Neural cell (in vitro differentiated cells): ENCODE measurements around the gene SGMS2. TPM values are rescaled to one million over a fixed set of nuclear protein-coding genes. Genes with fewer than 3 reads are reported as not detected.

Experiments used
- H2AFZ ChIP-seq: fragments of 200-600, 300-800 bp; sonication (generic), shearing (Covaris generic); 2 replicates; pipeline ENCODE4 v1.6.0; 2014; ENCODE audit warnings: low read depth, mild to moderate bottlenecking, antibody characterized with exemption, low read length, moderate library complexity
- H3F3A ChIP-seq: fragments of 200-600 bp; shearing (Covaris generic); 2 replicates; pipeline ENCODE4 v1.6.1; 2016; ENCODE audit warnings: mild to moderate bottlenecking, moderate library complexity, mixed read lengths, antibody characterized with exemption, low read length; ENCODE audit not compliant: insufficient read depth, poor library complexity, severe bottlenecking
- H3K27ac ChIP-seq: fragments of 200-600, 300-800 bp; sonication (generic), shearing (Covaris generic); 2 replicates; pipeline ENCODE4 v1.5.1; 2014; ENCODE audit warnings: mild to moderate bottlenecking, low read length, moderate library complexity
- H3K27me3 ChIP-seq: fragments of 300-800, 200-600 bp; sonication (generic), shearing (Covaris generic); 2 replicates; pipeline ENCODE4 v1.6.0; 2014; ENCODE audit warnings: mild to moderate bottlenecking, low read depth, low read length, moderate library complexity; ENCODE audit not compliant: insufficient read depth
- H3K36me3 ChIP-seq: fragments of 300-800, 200-600 bp; sonication (generic), shearing (Covaris generic); 2 replicates; pipeline ENCODE4 v1.5.1; 2014; ENCODE audit warnings: mild to moderate bottlenecking, antibody characterized with exemption, low read length, moderate library complexity; ENCODE audit not compliant: insufficient read depth
- H3K4me2 ChIP-seq: fragments of 300-800, 200-600 bp; sonication (generic), shearing (Covaris generic); 2 replicates; pipeline ENCODE4 v1.6.0; 2014; ENCODE audit warnings: mild to moderate bottlenecking, low read length
- H3K4me3 ChIP-seq: fragments of 300-800, 200-600 bp; sonication (generic), shearing (Covaris generic); 2 replicates; pipeline ENCODE4 v1.5.1; 2014; ENCODE audit warnings: mild to moderate bottlenecking, low read length, moderate library complexity
- H3K79me2 ChIP-seq: fragments of 200-600 bp; shearing (Covaris generic); replicated peaks from 2 replicates; pipeline ENCODE4 v1.6.0; 2014; ENCODE audit warnings: mild to moderate bottlenecking, low read length, moderate library complexity; ENCODE audit not compliant: insufficient read depth
- H3K9ac ChIP-seq: fragments of 300-800, 200-600 bp; sonication (generic), shearing (Covaris generic); 2 replicates; pipeline ENCODE4 v1.6.1; 2016; ENCODE audit warnings: mild to moderate bottlenecking, low read length, mixed read lengths
- H3K9me2 ChIP-seq: fragments of 200-600 bp; shearing (Covaris generic); 2 replicates; pipeline ENCODE4 v1.6.1; 2016; ENCODE audit warnings: mild to moderate bottlenecking, low read length, mixed read lengths; ENCODE audit not compliant: insufficient read depth
- H3K9me3 ChIP-seq: fragments of 200-600, 300-800 bp; sonication (generic), shearing (Covaris generic); 2 replicates; pipeline ENCODE4 v1.6.1; 2016; ENCODE audit warnings: mild to moderate bottlenecking, mixed run types, low read length, moderate library complexity, mixed read lengths
- H4K20me1 ChIP-seq: fragments of 200-600 bp; shearing (Covaris generic); 2 replicates; pipeline ENCODE4 v1.6.1; 2016; ENCODE audit warnings: mild to moderate bottlenecking, mixed run types; ENCODE audit not compliant: insufficient read depth
- CTCF ChIP-seq: fragments of 450-650 bp; IDR thresholded peaks from 2 replicates; pipeline ENCODE4 v1.5.1; 2014; ENCODE audit warnings: antibody characterized with exemption, mild to moderate bottlenecking, moderate library complexity; ENCODE audit not compliant: poor library complexity, severe bottlenecking
- EP300 ChIP-seq: fragments of 450-650 bp; conservative IDR thresholded peaks from 2 replicates; pipeline ENCODE4 v1.6.1; 2014; ENCODE audit warnings: antibody characterized with exemption, mild to moderate bottlenecking, moderate library complexity; ENCODE audit not compliant: poor library complexity, severe bottlenecking
- EZH2 ChIP-seq: fragments of 200-600, 300-800 bp; shearing (Covaris generic), sonication (generic); IDR thresholded peaks from 2 replicates; pipeline ENCODE4 v1.6.1; 2014; ENCODE audit warnings: antibody characterized with exemption, low read length, borderline replicate concordance, mild to moderate bottlenecking; ENCODE audit not compliant: insufficient read depth, poor library complexity, severe bottlenecking
- MXI1 ChIP-seq: fragments of 450-650 bp; conservative IDR thresholded peaks from 2 replicates; pipeline ENCODE4 v1.6.1; 2014; ENCODE audit warnings: antibody characterized with exemption, mild to moderate bottlenecking; ENCODE audit not compliant: poor library complexity, severe bottlenecking
- POLR2AphosphoS5 ChIP-seq: IDR thresholded peaks from 2 replicates; pipeline ENCODE4 v1.6.1; 2012
- RAD21 ChIP-seq: fragments of 450-650 bp; conservative IDR thresholded peaks from 2 replicates; pipeline ENCODE4 v1.6.1; 2014; ENCODE audit warnings: antibody characterized with exemption, mild to moderate bottlenecking, moderate library complexity
- REST ChIP-seq: IDR thresholded peaks from 2 replicates; pipeline ENCODE4 v1.6.1; 2012; ENCODE audit warnings: borderline replicate concordance
- SMC3 ChIP-seq: fragments of 450-650 bp; conservative IDR thresholded peaks from 2 replicates; pipeline ENCODE4 v1.6.1; 2014; ENCODE audit warnings: antibody characterized with exemption, mild to moderate bottlenecking, moderate library complexity; ENCODE audit not compliant: poor library complexity
- TAF1 ChIP-seq: IDR thresholded peaks from 2 replicates; pipeline ENCODE4 v1.6.1; 2012; ENCODE audit warnings: low read depth
- polyA plus RNA-seq: library from polyadenylated mRNA; depleted of rRNA; stranded (reverse); fragments of >200 nt; gene quantifications from 2 replicates; pipeline ENCODE4 v1.2.3, GENCODE V29; 2014

The SGMS2 gene
- polyA plus RNA-seq, 1 donor from 2014 or later: 0.15 TPM

- Histone ChIP-seq H3K27me3 (no peaks in the 10 kb centered on the region), H3K9me3 (no peaks in the 10 kb centered on the region), H4K20me1 (no peaks in the 10 kb centered on the region), H3K27ac (no peak overlapping the region), H3K4me2 (no peak overlapping the region), H3K36me3 (no peaks in the 10 kb centered on the region), H3K4me3 (no peak overlapping the region), H3K9ac (no peak overlapping the region), H2AFZ (no peak overlapping the region), H3K79me2 (no peaks in the 10 kb centered on the region), H3K9me2 (no peaks in the 10 kb centered on the region), H3F3A (no peaks in the 10 kb centered on the region)
- TF ChIP-seq TAF1 (no peak), MXI1 (no peak), EZH2 (no peak), SMC3 (no peak), CTCF (no peak)
Observed at GRCh38 chr4:107806196-107806595, 18.5 kb upstream of the SGMS2 start.

GRCh38 chr4:107808572-107808971 lies 16.2 kb upstream of the SGMS2 start:
- Histone ChIP-seq H3F3A (no peaks in the 10 kb centered on the region), H3K9me3 (no peaks in the 10 kb centered on the region), H3K27ac (no peak overlapping the region), H3K9me2 (no peaks in the 10 kb centered on the region), H2AFZ (no peak overlapping the region), H3K9ac (no peak overlapping the region), H3K27me3 (no peaks in the 10 kb centered on the region), H3K79me2 (no peaks in the 10 kb centered on the region), H3K36me3 (no peaks in the 10 kb centered on the region), H4K20me1 (no peaks in the 10 kb centered on the region), H3K4me3 (no peak overlapping the region), H3K4me2 (no peak overlapping the region)
- TF ChIP-seq RAD21 (no peak), EP300 (no peak), TAF1 (no peak), SMC3 (no peak), REST (no peak), MXI1 (no peak), POLR2AphosphoS5 (no peak), CTCF (no peak), EZH2 (no peak)
